K562 (cell line): ENCODE measurements around the gene DTNBP1. TPM values are rescaled to one million over a fixed set of nuclear protein-coding genes. Genes with fewer than 3 reads are reported as not detected.

Experiments used
- ATAC-seq: fragments of 200-7000 bp; cut with Tn5 transposase; 3 replicates; pipeline ENCODE4 v1.9.1; 2020; ENCODE audit warnings: moderate library complexity
- BruUV-seq: library from RNA; stranded (reverse); fragments of 400-500 nt; replicated peaks from 2 replicates; lab custom pipeline; 2021; lab: Mats Ljungman, UMichigan
- CTCF ChIA-PET: fragments of 300-600 bp; formaldehyde crosslinking; extraction: SDS; loops from one replicate; lab custom pipeline; 2021; ENCODE audit warnings: low intra/inter-chr PET ratio; lab: Yijun Ruan, JAX
- POLR2A ChIA-PET: fragments of 300-600, 350-650 bp; sonication (Branson Sonifier 250); formaldehyde crosslinking; extraction: SDS; loops from one replicate; lab custom pipeline; 2021; ENCODE audit warnings: antibody characterized with exemption, inconsistent platforms; lab: Yijun Ruan, JAX
- DNase-seq, 4 experiments: peaks; one replicate each; pipeline versions ENCODE4 v3.0.0 to v3.0.0-alpha.2; 2011 to 2018; ENCODE audit warnings: low spot score in 3 of 4, mixed read lengths in 3 of 4; ENCODE audit errors: extremely low read depth in 1 of 4
- FAIRE-seq: peaks from 2 replicates; lab custom pipeline; 2011; peaks lifted over from hg19 to GRCh38; lab: Jason Lieb, UNC
- H2AFZ ChIP-seq: 2 replicates; pipeline ENCODE4 v1.6.0; 2011; ENCODE audit warnings: low read depth, low read length, control low read depth, inconsistent platforms
- H3K27ac ChIP-seq: fragments of 200-600 bp; 3 replicates; pipeline ENCODE4 v1.8.0; 2011; ENCODE audit warnings: low read depth, mild to moderate bottlenecking, control low read depth, inconsistent platforms, low read length, moderate library complexity, mixed read lengths; ENCODE audit errors: extremely low read depth
- H3K27me3 ChIP-seq, 2 experiments: fragments of 300-600 bp in 1 of 2; 2 replicates in 1 of 2; 3 replicates in 1 of 2; pipeline versions ENCODE4 v1.6.0 to v1.8.0; 2011; ENCODE audit warnings: inconsistent platforms in 2 of 2, low read length in 2 of 2, mild to moderate bottlenecking in 1 of 2, mixed read lengths in 1 of 2, moderate library complexity in 1 of 2; ENCODE audit not compliant: control insufficient read depth in 2 of 2, insufficient read depth in 2 of 2
- H3K36me3 ChIP-seq: fragments of 300-600 bp; 3 replicates; pipeline ENCODE4 v1.8.0; 2011; ENCODE audit warnings: mild to moderate bottlenecking, low read length, inconsistent platforms; ENCODE audit not compliant: control insufficient read depth, insufficient read depth
- H3K4me1 ChIP-seq, 2 experiments: fragments of 200-600 bp in 1 of 2; replicated peaks in 1 of 2; 2 replicates in 1 of 2; 3 replicates in 1 of 2; pipeline versions ENCODE4 v1.5.1 to v1.8.0; 2011; ENCODE audit warnings: inconsistent platforms in 2 of 2, low read length in 2 of 2, mild to moderate bottlenecking in 1 of 2, mixed read lengths in 1 of 2, moderate library complexity in 1 of 2; ENCODE audit not compliant: control insufficient read depth in 2 of 2, insufficient read depth in 2 of 2
- H3K4me2 ChIP-seq: 2 replicates; pipeline ENCODE4 v1.6.1; 2011; ENCODE audit warnings: low read length, control low read depth, inconsistent platforms, mixed read lengths; ENCODE audit not compliant: insufficient read depth
- H3K4me3 ChIP-seq: fragments of 200-600 bp; sonication (generic), shearing (Covaris generic); 2 replicates; pipeline ENCODE4 v1.5.1; 2016; ENCODE audit warnings: control low read depth, inconsistent platforms
- H3K79me2 ChIP-seq: fragments of 200-600 bp; 3 replicates; pipeline ENCODE4 v1.8.0; 2011; ENCODE audit warnings: low read length, inconsistent platforms; ENCODE audit not compliant: control insufficient read depth, insufficient read depth
- H3K9ac ChIP-seq, 2 experiments: 2 replicates each; pipeline versions ENCODE4 v1.6.0 to v1.6.1; 2011; ENCODE audit warnings: low read depth in 2 of 2, low read length in 2 of 2, control low read depth in 1 of 2, inconsistent platforms in 1 of 2, mild to moderate bottlenecking in 1 of 2, mixed read lengths in 1 of 2; ENCODE audit not compliant: insufficient read depth in 1 of 2
- H3K9me1 ChIP-seq: one replicate; pipeline ENCODE4 v1.6.0; 2011; ENCODE audit warnings: inconsistent platforms, mild to moderate bottlenecking, low read length, moderate library complexity; ENCODE audit not compliant: control insufficient read depth, insufficient read depth
- H3K9me3 ChIP-seq: replicated peaks from 2 replicates; pipeline ENCODE4 v1.5.1; 2011; ENCODE audit warnings: low read depth, low read length, inconsistent platforms; ENCODE audit not compliant: control insufficient read depth, insufficient read depth
- H4K20me1 ChIP-seq: replicated peaks from 2 replicates; pipeline ENCODE4 v1.6.1; 2011; ENCODE audit warnings: low read length, inconsistent platforms, mixed read lengths; ENCODE audit not compliant: control insufficient read depth, insufficient read depth
- ATF3 ChIP-seq, 2 experiments: fragments of 450-650 bp in 1 of 2; sonication (generic) in 1 of 2; formaldehyde crosslinking in 1 of 2; IDR thresholded peaks in 1 of 2; conservative IDR thresholded peaks in 1 of 2; 2 replicates each; pipeline versions ENCODE4 v1.6.1 to v1.8.1; 2016 to 2023; ENCODE audit warnings: mild to moderate bottlenecking in 2 of 2, moderate library complexity in 2 of 2, inconsistent platforms in 1 of 2, missing genetic modification reagents in 1 of 2
- SUPT5H ChIP-seq: fragments of 450-650 bp; IDR thresholded peaks from 2 replicates; pipeline ENCODE4 v1.6.1; 2016
- TEAD2 ChIP-seq: fragments of 450-650 bp; IDR thresholded peaks from 2 replicates; pipeline ENCODE4 v1.6.1; 2016; ENCODE audit warnings: missing genetic modification characterization, control low read depth, missing compliant biosample characterization
- TFAP4 ChIP-seq: sonication (generic); formaldehyde crosslinking; IDR thresholded peaks from 2 replicates; pipeline ENCODE4 v1.8.0; 2022; ENCODE audit warnings: missing genetic modification reagents, mild to moderate bottlenecking, moderate library complexity, borderline replicate concordance
- USF1 ChIP-seq: sonication (generic); formaldehyde crosslinking; IDR thresholded peaks from 2 replicates; pipeline ENCODE4 v1.9.0; 2022; ENCODE audit warnings: mild to moderate bottlenecking, missing genetic modification reagents
- ZNF766 ChIP-seq: fragments of 200-800 bp; sonication (Bioruptor generic); conservative IDR thresholded peaks from 2 replicates; pipeline ENCODE4 v1.6.1; 2016; ENCODE audit warnings: missing genetic modification characterization, missing compliant biosample characterization
- WGBS: fragments of 100-300 bp; shearing (Covaris generic); methylation state at CpG from one replicate; pipeline ENCODE4 v1.1.6; 2016; ENCODE audit warnings: low coverage, mixed read lengths; ENCODE audit not compliant: insufficient coverage; ENCODE audit errors: missing lambda C conversion rate; 5-methylcytosine and 5-hydroxymethylcytosine counted together
- in situ Hi-C: fragments of 300-500 bp; cut with MboI; formaldehyde crosslinking; loops from 4 replicates; pipeline ENCODE4 v1.15.0; 2018; ENCODE audit warnings: inconsistent platforms, mixed read lengths
- intact Hi-C: fragments of 100-400 bp; cut with micrococcal nuclease; formaldehyde crosslinking; loops from 2 replicates; pipeline ENCODE4 v1.14.2; 2022
- polyA plus RNA-seq, 8 experiments: library from polyadenylated mRNA; depleted of rRNA in 4 of 8; stranded (reverse) in 5 of 8; unstranded in 3 of 8; fragments of >200 nt; fragmentation: Nextera tagmentation in 2 of 8; fragmentation: Illumina TruSeq in 1 of 8; extraction: Ambion mirVana in 2 of 8; extraction: Trizol in 1 of 8; gene quantifications; 2 replicates each; pipeline versions ENCODE4 v1.2.1 to v1.2.3, GENCODE V29; 2011 to 2014; ENCODE audit warnings: inconsistent platforms in 1 of 8, missing spikeins in 1 of 8
- total RNA-seq, 7 experiments: library from RNA; depleted of rRNA in 6 of 7; stranded (reverse); fragments of >200 nt in 6 of 7; fragmentation: Illumina TruSeq in 2 of 7; extraction: Trizol in 2 of 7; gene quantifications; 2 replicates each; pipeline versions ENCODE4 v1.2.1 to v1.2.3, GENCODE V29; 2011 to 2021; ENCODE audit warnings: low replicate concordance in 1 of 7

Gene DTNBP1
- total and polyA plus RNA-seq, 9 of the 15 experiments (the other 6 are each of a cell fraction or from before 2014, with no cell fraction given), result 16.7 to 54.5 (median 21.4) TPM

GRCh38 chr6:15512126-15512525, 150.7 kb downstream of the DTNBP1 start (continued):
- TF ChIP-seq ATF3 (IDR thresholded peaks at IDR 0.05), result peak; percentile 61; the same call in 1 of the 2 replicates
- no peak for TF ChIP-seq ATF3 (CRISPR knock-in tag; conservative IDR thresholded peaks at IDR 0.05)
- TF ChIP-seq ZNF766, result no peak

- H3K36me3 ChIP-seq, result peaks cover 94% of the 10 kb centered on the region
- WGBS, result 96% methylated on average over 14 of the region's 14 CpGs
- TF ChIP-seq SUPT5H, result no peak
- 0 out of 2 replicates have a peak, but pooled peaks have one; percentile 7 for TF ChIP-seq TFAP4
- 0 out of 2 replicates have a peak, but pooled peaks have one; percentile 3 for TF ChIP-seq USF1 (CRISPR knock-in tag)
- no peak for TF ChIP-seq TEAD2 (tag)
Observed at GRCh38 chr6:15511248-15512125, 151.3 kb downstream of the DTNBP1 start.

More at GRCh38 chr6:15511248-15512125, 151.3 kb downstream of the DTNBP1 start:
- no peak overlapping the region for H3K4me3 ChIP-seq
- FAIRE-seq, result no peak
- H2AFZ ChIP-seq, result no peak overlapping the region
- POLR2A ChIA-PET, result interaction anchor here (0.6 kb wide), 1 partner anchor 405 kb away, joined by 4 read pairs; no protein-coding TSS in a partner anchor
- intact Hi-C loops (no loop called here), in situ Hi-C loops (no loop called here)
- BruUV-seq, result no TSS peak
- CTCF ChIA-PET, result interaction anchor here (0.5 kb wide), 1 partner anchor 8 kb away, joined by 3 read pairs; no protein-coding TSS in a partner anchor
- H3K27me3 ChIP-seq, result no peaks in the 10 kb centered on the region
- no peaks in the 10 kb centered on the region for H3K9me1 ChIP-seq
- H3K4me2 ChIP-seq, result no peak overlapping the region
- no peaks in the 10 kb centered on the region for H3K9me3 ChIP-seq
- peaks cover 23 to 39% of the 10 kb centered on the region in 2 experiments for H3K4me1 ChIP-seq
- peaks cover 7% of the 10 kb centered on the region; the same call in 2 of the 3 replicates for H3K79me2 ChIP-seq
- no peak overlapping the region for H3K27ac ChIP-seq
- ATAC-seq, result no peak
- no peak overlapping the region; a peak in 1 of 4 replicates for H3K9ac ChIP-seq
- no peaks in the 10 kb centered on the region for H4K20me1 ChIP-seq
- no peak for DNase-seq
